Karpas-422 (cell line): ENCODE measurements around the gene HTRA2. TPM values are rescaled to one million over a fixed set of nuclear protein-coding genes. Genes with fewer than 3 reads are reported as not detected.
A peak's percentile ranks its signal among the peaks of the same experiment; 100 is the strongest.

Experiments used
- DNase-seq: peaks from one replicate; pipeline ENCODE4 v3.0.0-alpha.2; 2015
- H2AFZ ChIP-seq: fragments of 200-600 bp; sonication (generic); 2 replicates; pipeline ENCODE4 v1.6.1; 2014; ENCODE audit warnings: antibody characterized with exemption, low read length, mixed read lengths
- H3K27ac ChIP-seq: fragments of 200-600 bp; sonication (generic); 2 replicates; pipeline ENCODE4 v1.5.1; 2014; ENCODE audit warnings: mild to moderate bottlenecking, low read length, moderate library complexity
- H3K27me3 ChIP-seq: fragments of 200-600 bp; sonication (generic); 2 replicates; pipeline ENCODE4 v1.6.1; 2014; ENCODE audit warnings: low read length, mixed read lengths
- H3K36me3 ChIP-seq: fragments of 200-600 bp; sonication (generic); 2 replicates; pipeline ENCODE4 v1.6.1; 2014; ENCODE audit warnings: low read length, mixed read lengths; ENCODE audit not compliant: insufficient read depth
- H3K4me1 ChIP-seq: fragments of 200-600 bp; sonication (generic); 2 replicates; pipeline ENCODE4 v1.6.1; 2014; ENCODE audit warnings: mild to moderate bottlenecking, low read length, mixed read lengths
- H3K4me2 ChIP-seq: fragments of 200-600 bp; sonication (generic); 2 replicates; pipeline ENCODE4 v1.6.1; 2014; ENCODE audit warnings: low read length, low read depth, mild to moderate bottlenecking; ENCODE audit not compliant: poor library complexity, severe bottlenecking
- H3K4me3 ChIP-seq: fragments of 200-600 bp; sonication (generic); 2 replicates; pipeline ENCODE4 v1.5.1; 2014; ENCODE audit warnings: mild to moderate bottlenecking, antibody characterized with exemption, low read length, mixed read lengths
- H3K79me2 ChIP-seq: fragments of 200-600 bp; sonication (generic); 2 replicates; pipeline ENCODE4 v1.6.1; 2014; ENCODE audit warnings: mild to moderate bottlenecking, low read length, mixed read lengths
- H3K9ac ChIP-seq: fragments of 200-600 bp; sonication (generic); 2 replicates; pipeline ENCODE4 v1.6.0; 2014; ENCODE audit warnings: low read length
- H3K9me2 ChIP-seq: fragments of 200-600 bp; sonication (generic), shearing (Covaris generic); replicated peaks from 2 replicates; pipeline ENCODE4 v1.6.0; 2014; ENCODE audit warnings: mild to moderate bottlenecking, low read length, moderate library complexity; ENCODE audit not compliant: insufficient read depth
- H3K9me3 ChIP-seq: fragments of 300-700, 200-600 bp; sonication (generic); 2 replicates; pipeline ENCODE4 v1.6.1; 2014; ENCODE audit warnings: low read length, mixed read lengths
- H4K20me1 ChIP-seq: fragments of 200-600 bp; sonication (generic); 2 replicates; pipeline ENCODE4 v1.6.1; 2014; ENCODE audit warnings: mild to moderate bottlenecking, antibody characterized with exemption, low read length, low read depth; ENCODE audit not compliant: insufficient read depth
- total RNA-seq: library from RNA; depleted of rRNA; stranded (reverse); fragments of >200 nt; shearing (Covaris generic); gene quantifications from 2 replicates; pipeline ENCODE4 v1.2.3, GENCODE V29; 2014; ENCODE audit warnings: low replicate concordance

Gene HTRA2
- total RNA-seq, 1 experiment from 2014 or later, result 36.8 TPM

DNA sequence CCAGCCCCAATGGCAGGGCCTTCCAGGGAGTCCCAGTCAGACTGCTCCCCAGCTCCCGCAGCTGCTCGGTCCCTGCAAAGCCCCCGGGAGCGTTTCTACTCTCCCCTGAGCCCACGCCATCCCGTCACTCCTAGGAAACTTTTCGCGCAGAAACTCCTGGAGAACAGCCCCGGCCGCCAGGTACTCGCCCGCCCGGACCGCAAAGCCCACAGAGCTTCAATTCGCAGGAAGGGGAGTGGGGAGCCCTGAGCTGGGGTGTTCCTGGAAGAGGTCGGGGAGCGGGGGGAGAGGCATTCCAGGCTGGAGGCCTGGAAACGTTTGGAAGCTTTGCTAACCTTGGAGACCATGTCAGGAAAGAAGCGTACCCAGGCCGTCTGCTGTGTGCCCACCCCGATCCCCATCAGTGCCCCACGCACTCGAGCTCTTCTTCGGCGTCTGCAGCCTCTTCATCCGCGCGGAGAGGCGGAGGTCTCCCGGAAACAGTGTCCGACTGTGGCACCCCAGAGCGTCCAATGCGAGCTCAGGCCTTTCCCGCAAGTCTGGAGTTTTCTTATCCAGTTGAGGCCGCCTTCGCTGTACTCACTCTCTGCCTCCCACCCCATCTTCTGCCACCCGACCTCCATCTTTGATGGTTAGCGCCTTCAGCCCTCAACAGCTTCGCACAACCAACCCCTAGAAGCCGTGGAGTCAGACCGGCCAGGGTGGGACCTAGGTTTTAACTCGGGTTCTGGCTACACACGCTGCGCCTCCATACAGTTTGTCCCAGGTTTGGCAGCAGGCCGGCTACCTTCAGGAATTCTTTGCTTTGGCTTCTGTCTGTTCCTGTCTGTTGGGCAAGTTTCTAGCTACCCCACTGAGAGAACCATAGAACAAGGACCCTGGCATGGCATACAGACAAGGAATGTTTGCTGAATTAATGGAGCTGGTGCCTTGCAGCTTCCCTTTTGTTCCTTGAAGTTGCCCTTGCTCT lies 25.9 kb upstream of the HTRA2 start:
- peak overlapping the region; percentile 83 for H3K4me3 ChIP-seq
- no peaks in the 10 kb centered on the region for H3K27me3 ChIP-seq

DNA sequence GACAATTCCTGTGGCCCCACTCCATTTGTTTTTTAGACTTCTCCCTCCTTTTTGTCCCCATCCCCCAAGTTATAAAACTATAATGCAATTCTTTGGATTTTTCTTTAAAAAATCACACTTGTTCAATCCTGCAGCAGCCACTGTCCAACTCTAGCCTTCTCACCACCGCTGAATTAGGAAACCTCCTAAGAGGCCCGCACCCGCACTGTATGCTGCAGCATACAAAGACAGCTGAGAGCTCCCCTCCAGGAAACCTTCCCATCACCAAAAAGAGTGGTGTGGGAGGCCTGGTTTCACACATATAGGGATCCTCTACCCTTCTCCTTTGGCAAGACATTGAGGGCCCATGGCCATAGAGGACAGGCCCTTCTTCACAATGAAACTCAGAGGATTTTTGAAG lies 25.1 kb upstream of the HTRA2 start:
- H3K4me3 ChIP-seq, result peak overlapping the region; percentile 78; the same call in 1 of the 2 replicates
- no peaks in the 10 kb centered on the region for H3K9me3 ChIP-seq
- peaks cover 65% of the 10 kb centered on the region for H3K4me1 ChIP-seq
- H3K9me2 ChIP-seq, result no peaks in the 10 kb centered on the region
- H3K79me2 ChIP-seq, result peaks cover 33% of the 10 kb centered on the region
- no peaks in the 10 kb centered on the region for H3K27me3 ChIP-seq
- no peak overlapping the region for H2AFZ ChIP-seq
- peaks cover 9% of the 10 kb centered on the region; the same call in 1 of the 2 replicates for H3K36me3 ChIP-seq
- no peak for DNase-seq
- peak overlapping the region; percentile 89 for H3K9ac ChIP-seq
- H4K20me1 ChIP-seq, result no peaks in the 10 kb centered on the region
- H3K4me2 ChIP-seq, result peak overlapping the region; percentile 89
- H3K27ac ChIP-seq, result peak overlapping the region; percentile 69

More for the DNA sequence above, 25.9 kb upstream of the HTRA2 start:
- Histone ChIP-seq H3K4me1 (peaks cover 65% of the 10 kb centered on the region), H2AFZ (peak overlapping the region; percentile 61), H3K4me2 (peak overlapping the region; percentile 89), H3K9me2 (no peaks in the 10 kb centered on the region), H3K27ac (peak overlapping the region; percentile 69), H3K9me3 (no peaks in the 10 kb centered on the region), H4K20me1 (no peaks in the 10 kb centered on the region), H3K36me3 (peaks cover 9% of the 10 kb centered on the region; the same call in 1 of the 2 replicates), H3K9ac (peak overlapping the region; percentile 89), H3K79me2 (peaks cover 33% of the 10 kb centered on the region)
- no peak for DNase-seq

DNA sequence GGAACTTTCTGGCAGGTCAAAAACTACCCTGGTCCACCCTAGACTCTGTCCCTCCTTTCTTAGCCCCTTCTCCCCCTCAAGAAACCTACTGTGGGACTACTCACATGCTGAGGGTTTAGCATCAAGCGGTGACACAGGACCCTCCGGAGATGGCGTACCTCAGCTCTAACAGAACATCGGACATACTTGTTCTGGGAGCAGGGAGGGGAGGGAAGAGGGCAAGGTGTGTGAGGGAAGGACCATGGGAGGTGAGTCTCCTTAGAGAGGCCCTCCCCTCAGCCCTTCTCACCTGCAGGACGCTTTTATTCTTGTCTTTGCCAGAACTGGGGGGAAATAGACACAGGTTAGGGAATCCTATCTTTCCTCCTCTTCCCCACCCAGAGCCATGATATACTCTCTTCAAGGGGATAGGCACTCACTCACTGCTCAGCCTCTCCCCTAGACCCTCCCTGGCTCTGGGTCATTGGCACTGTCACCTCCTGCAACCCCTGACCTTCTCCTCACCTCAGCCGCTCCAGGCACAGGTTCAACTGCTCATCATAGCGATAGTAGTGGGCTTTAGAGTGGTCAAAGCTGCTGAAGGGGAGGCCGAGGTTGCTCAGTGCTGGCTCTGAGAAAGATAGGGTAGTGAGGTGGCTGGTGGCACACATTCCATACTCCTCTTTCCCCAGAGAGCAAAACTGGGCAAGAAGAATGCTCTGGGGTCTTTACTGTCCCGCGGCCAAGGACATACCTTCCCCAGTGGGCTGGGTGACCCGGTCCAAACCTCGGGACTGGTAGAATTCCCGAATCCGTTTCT lies 24.1 kb upstream of the HTRA2 start:
- Histone ChIP-seq H4K20me1 (no peaks in the 10 kb centered on the region), H3K9me3 (no peaks in the 10 kb centered on the region), H3K27ac (peak overlapping the region; percentile 69), H3K79me2 (peaks cover 33% of the 10 kb centered on the region), H2AFZ (no peak overlapping the region), H3K4me3 (peak overlapping the region; percentile 78), H3K9ac (peak overlapping the region; percentile 89), H3K27me3 (no peaks in the 10 kb centered on the region), H3K9me2 (no peaks in the 10 kb centered on the region), H3K36me3 (peaks cover 9% of the 10 kb centered on the region; the same call in 1 of the 2 replicates), H3K4me2 (peak overlapping the region; percentile 89), H3K4me1 (peaks cover 65% of the 10 kb centered on the region)
- DNase-seq, result no peak

DNA sequence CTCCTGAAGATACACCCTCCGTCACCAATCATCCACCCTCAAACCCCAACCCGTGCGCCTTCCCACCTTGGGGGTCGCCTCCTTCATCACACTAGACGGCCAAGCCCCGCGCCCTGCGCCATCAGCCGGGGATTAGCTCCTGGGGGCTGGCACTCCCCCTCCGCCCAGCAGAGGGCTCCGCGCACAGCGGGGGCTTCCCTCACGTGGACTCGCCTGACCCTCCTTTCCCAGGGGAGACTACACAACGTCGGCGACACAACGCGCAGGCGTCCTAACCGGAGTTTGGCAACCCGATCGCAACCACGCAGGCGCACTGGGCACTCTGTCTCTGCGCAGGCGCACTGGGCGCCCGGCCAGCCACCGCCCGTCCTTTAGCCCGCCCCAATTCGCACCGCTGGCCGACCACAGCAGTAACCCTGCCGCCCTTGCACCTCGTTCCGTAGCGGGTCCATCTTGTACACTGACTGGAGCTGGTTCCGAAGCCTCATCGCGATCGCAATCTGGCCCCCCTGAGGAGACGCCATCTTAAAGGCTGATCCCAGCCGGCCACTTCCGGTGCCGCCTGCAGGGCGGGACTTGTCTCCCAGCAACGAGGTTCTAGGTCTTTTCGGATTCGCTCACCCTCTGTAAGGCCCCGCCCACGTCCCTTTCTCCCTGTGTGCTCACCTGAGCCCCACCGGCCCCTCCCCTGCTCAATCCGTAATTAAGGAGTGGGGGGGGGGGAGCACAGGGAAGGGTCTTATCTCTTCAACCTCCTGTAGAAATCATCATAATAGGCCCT lies 22.4 kb upstream of the HTRA2 start, which contains the start of gene PCGF1:
Gene PCGF1 (minus strand): TSS at position 551 of the 781 bp plus-strand sequence. CDS start 27 bp downstream, at position 524.
- H2AFZ ChIP-seq, result peak within 1 kb of the TSS; percentile 88
- peak within 1 kb of the TSS; percentile 88 for H3K27ac ChIP-seq

DNA sequence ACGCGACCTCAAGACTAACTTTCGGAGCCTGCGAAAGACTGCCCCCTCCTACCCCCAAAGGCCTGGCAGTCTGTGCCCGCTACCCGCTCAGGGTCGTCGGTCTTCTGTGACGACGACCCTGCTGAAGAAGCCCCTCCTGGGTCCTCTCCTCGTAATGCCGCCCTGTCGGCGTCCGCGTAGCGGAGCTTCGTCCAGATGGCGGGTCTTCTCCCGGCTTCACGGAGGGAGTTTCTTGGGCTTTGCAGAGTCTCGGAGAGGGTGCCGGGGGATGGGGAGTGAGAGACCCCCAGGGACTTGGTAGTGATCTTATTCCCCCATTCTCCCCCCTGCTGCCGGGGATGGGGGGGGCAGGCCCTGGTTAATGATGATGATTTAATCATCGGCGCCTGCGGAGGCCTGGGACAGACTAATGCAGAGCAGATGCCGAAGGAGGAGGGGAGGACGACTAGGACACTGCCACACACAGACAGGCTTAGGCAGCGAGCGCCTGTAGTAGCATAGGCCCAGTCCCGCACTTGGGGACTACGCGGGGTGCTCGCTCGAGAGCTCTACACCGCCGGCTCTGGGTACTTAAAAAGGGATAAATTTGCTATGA lies 21.7 kb upstream of the HTRA2 start:
- H3K27ac ChIP-seq, result peak overlapping the region; percentile 88; the same call in 1 of the 2 replicates
- no peaks in the 10 kb centered on the region for H4K20me1 ChIP-seq
- no peaks in the 10 kb centered on the region for H3K9me3 ChIP-seq
- H3K9me2 ChIP-seq, result no peaks in the 10 kb centered on the region
- no peaks in the 10 kb centered on the region for H3K27me3 ChIP-seq
- peak overlapping the region; percentile 89 for H3K4me2 ChIP-seq
- no peak for DNase-seq
- H2AFZ ChIP-seq, result peak overlapping the region; percentile 60
- peaks cover 22% of the 10 kb centered on the region for H3K79me2 ChIP-seq
- peak overlapping the region; percentile 89 for H3K9ac ChIP-seq
- peaks cover 46% of the 10 kb centered on the region for H3K4me1 ChIP-seq
- peaks cover 9% of the 10 kb centered on the region; the same call in 1 of the 2 replicates for H3K36me3 ChIP-seq
- H3K4me3 ChIP-seq, result peak overlapping the region; percentile 78

More for the DNA sequence above, 22.4 kb upstream of the HTRA2 start, which contains the start of gene PCGF1:
- Histone ChIP-seq H3K36me3 (peaks cover 9% of the 10 kb centered on the region; the same call in 1 of the 2 replicates), H3K9me3 (no peaks in the 10 kb centered on the region), H4K20me1 (no peaks in the 10 kb centered on the region), H3K79me2 (peaks cover 27% of the 10 kb centered on the region), H3K4me3 (peak within 1 kb of the TSS; percentile 78), H3K4me1 (peaks cover 51% of the 10 kb centered on the region), H3K4me2 (peak within 1 kb of the TSS; percentile 89), H3K27me3 (no peaks in the 10 kb centered on the region), H3K9ac (peak within 1 kb of the TSS; percentile 89), H3K9me2 (no peaks in the 10 kb centered on the region)
- DNase-seq, result peak; percentile 100

DNA sequence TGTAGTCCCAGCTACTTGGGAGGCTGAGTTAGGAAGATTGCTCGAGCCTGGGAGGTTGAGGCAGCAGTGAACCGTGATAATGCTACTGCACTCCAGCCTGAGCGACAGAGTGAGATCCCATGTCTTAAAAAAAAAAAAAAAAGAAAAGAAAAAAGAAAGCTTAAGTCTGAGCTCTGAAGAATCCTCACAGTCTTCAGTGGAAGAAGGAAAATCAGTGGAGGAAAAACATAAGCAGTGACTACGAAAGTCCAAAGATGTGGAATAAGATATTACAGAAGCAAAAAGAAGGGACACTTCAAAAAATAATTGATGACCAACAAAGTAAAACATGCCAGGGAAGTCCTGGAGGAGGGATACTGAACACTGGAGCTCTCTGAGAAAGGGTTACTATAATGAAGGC lies 19.5 kb upstream of the HTRA2 start:
- H2AFZ ChIP-seq, result 0 out of 2 replicates have a peak overlapping the region, but pooled peaks have one; percentile 7
- H3K9me2 ChIP-seq, result no peaks in the 10 kb centered on the region
- H3K9me3 ChIP-seq, result no peaks in the 10 kb centered on the region
- peaks cover 8% of the 10 kb centered on the region; the same call in 1 of the 2 replicates for H3K36me3 ChIP-seq
- no peak overlapping the region for H3K27ac ChIP-seq
- no peak overlapping the region for H3K4me2 ChIP-seq
- DNase-seq, result no peak
- no peak overlapping the region for H3K4me3 ChIP-seq
- H3K9ac ChIP-seq, result no peak overlapping the region
- H3K79me2 ChIP-seq, result peaks cover 16% of the 10 kb centered on the region
- H3K27me3 ChIP-seq, result no peaks in the 10 kb centered on the region
- peaks cover 29% of the 10 kb centered on the region for H3K4me1 ChIP-seq
- H4K20me1 ChIP-seq, result no peaks in the 10 kb centered on the region
